Measurements from ENCODE around the gene XYLB. TPM values are rescaled to one million over a fixed set of nuclear protein-coding genes. Genes with fewer than 3 reads are reported as not detected.

The XYLB gene
- total RNA-seq, 5 donors from 2014 or later (not counting 1 experiment from before 2014, with no cell fraction given): 0.59 to 1.9 (median 1.0) TPM

- no peak overlapping the region for H3K27ac Mint-ChIP-seq
- DNase-seq (no peak), ATAC-seq (replicated peaks in 1 of 4) (no peak)
- H3K4me1 Mint-ChIP-seq: no peaks in the 10 kb centered on the region
- Histone ChIP-seq H3K27ac (ENCODE audit: low read length) (no peak overlapping the region), H3K36me3 (ENCODE audit: control insufficient read depth in 2 of 2, extremely low read depth in 1 of 2, insufficient read depth in 1 of 2, low read length in 1 of 2) (no peaks in the 10 kb centered on the region), H3K9me3 (no peaks in the 10 kb centered on the region), H3K4me1 (ENCODE audit: control insufficient read depth in 1 of 2, extremely low read depth in 1 of 2, insufficient read depth in 2 of 2, low read length in 2 of 2) (no peaks in the 10 kb centered on the region), H3K27me3 (replicated peaks in 1 of 2; ENCODE audit: control insufficient read depth in 2 of 2, extremely low read depth in 1 of 2, insufficient read depth in 2 of 2, low read length in 1 of 2) (peaks cover 0 to 15% of the 10 kb centered on the region in 2 experiments), H3K4me3 (ENCODE audit: control insufficient read depth in 1 of 2, extremely low read depth in 1 of 2, low read length in 1 of 2) (no peak overlapping the region)
- POLR2A ChIA-PET: no interaction called here
- peaks cover 0 to 3% (median 0%) of the 10 kb centered on the region in 3 donors for H3K9me3 Mint-ChIP-seq
- H3K4me3 Mint-ChIP-seq: no peak overlapping the region
- WGBS (ENCODE audit: insufficient coverage): 83% methylated on average over 6 of the region's 9 CpGs
- H3K36me3 Mint-ChIP-seq: peaks cover 4% of the 10 kb centered on the region
- CTCF ChIA-PET: no interaction called here
- peaks cover 5 to 13% of the 10 kb centered on the region in 2 donors for H3K27me3 Mint-ChIP-seq
These were observed 38.1 kb upstream of the XYLB start for GRCh38 chr3:38308456-38308855.

GRCh38 chr3:38311476-38311875, 35.1 kb upstream of the XYLB start:
- Mint-ChIP-seq H3K9me3 (no peaks in the 10 kb centered on the region), H3K36me3 (no peaks in the 10 kb centered on the region), H3K4me3 (no peak overlapping the region), H3K27me3 (peaks cover 0 to 7% of the 10 kb centered on the region in 2 donors), H3K4me1 (no peaks in the 10 kb centered on the region), H3K27ac (no peak overlapping the region)
- H3K4me1 ChIP-seq (ENCODE audit: control insufficient read depth in 1 of 2, extremely low read depth in 1 of 2, insufficient read depth in 2 of 2, low read length in 2 of 2): no peaks in the 10 kb centered on the region
- H3K9me3 ChIP-seq: no peaks in the 10 kb centered on the region
- ChIA-PET CTCF (no interaction called here), POLR2A (no interaction called here)
- no peaks in the 10 kb centered on the region for H3K36me3 ChIP-seq (ENCODE audit: control insufficient read depth in 2 of 2, extremely low read depth in 1 of 2, insufficient read depth in 1 of 2, low read length in 1 of 2)
- peaks cover 0 to 12% of the 10 kb centered on the region in 2 experiments for H3K27me3 ChIP-seq (replicated peaks in 1 of 2; ENCODE audit: control insufficient read depth in 2 of 2, extremely low read depth in 1 of 2, insufficient read depth in 2 of 2, low read length in 1 of 2)
- no peak for ATAC-seq (replicated peaks in 1 of 4)
- no peak overlapping the region for H3K4me3 ChIP-seq (ENCODE audit: control insufficient read depth in 1 of 2, extremely low read depth in 1 of 2, low read length in 1 of 2)
- 86% methylated on average over 1 of the region's 1 CpG for WGBS (ENCODE audit: insufficient coverage)
- no peak for DNase-seq
- H3K27ac ChIP-seq (ENCODE audit: low read length): no peak overlapping the region

- ChIA-PET POLR2A (no interaction called here), CTCF (no interaction called here)
- Mint-ChIP-seq H3K27ac (no peak overlapping the region), H3K4me1 (no peaks in the 10 kb centered on the region), H3K27me3 (peaks cover 0 to 7% of the 10 kb centered on the region in 2 donors), H3K4me3 (no peak overlapping the region), H3K36me3 (no peaks in the 10 kb centered on the region), H3K9me3 (no peaks in the 10 kb centered on the region)
- Histone ChIP-seq H3K4me1 (ENCODE audit: control insufficient read depth in 1 of 2, extremely low read depth in 1 of 2, insufficient read depth in 2 of 2, low read length in 2 of 2) (no peaks in the 10 kb centered on the region), H3K9me3 (no peaks in the 10 kb centered on the region), H3K36me3 (ENCODE audit: control insufficient read depth in 2 of 2, extremely low read depth in 1 of 2, insufficient read depth in 1 of 2, low read length in 1 of 2) (no peaks in the 10 kb centered on the region), H3K4me3 (ENCODE audit: control insufficient read depth in 1 of 2, extremely low read depth in 1 of 2, low read length in 1 of 2) (no peak overlapping the region), H3K27me3 (replicated peaks in 1 of 2; ENCODE audit: control insufficient read depth in 2 of 2, extremely low read depth in 1 of 2, insufficient read depth in 2 of 2, low read length in 1 of 2) (peaks cover 0 to 8% of the 10 kb centered on the region in 2 experiments), H3K27ac (ENCODE audit: low read length) (no peak overlapping the region)
- no CpG with 5 or more reads among the region's 2 CpGs for WGBS (ENCODE audit: insufficient coverage)
- DNase-seq (no peak), ATAC-seq (replicated peaks in 1 of 4) (no peak)
These were observed 34.6 kb upstream of the XYLB start for GRCh38 chr3:38311941-38312340.

GRCh38 chr3:38312356-38312755, 34.2 kb upstream of the XYLB start:
- Histone ChIP-seq H3K27ac (ENCODE audit: low read length) (no peak overlapping the region), H3K27me3 (replicated peaks in 1 of 2; ENCODE audit: control insufficient read depth in 2 of 2, extremely low read depth in 1 of 2, insufficient read depth in 2 of 2, low read length in 1 of 2) (peaks cover 0 to 4% of the 10 kb centered on the region in 2 experiments), H3K36me3 (ENCODE audit: control insufficient read depth in 2 of 2, extremely low read depth in 1 of 2, insufficient read depth in 1 of 2, low read length in 1 of 2) (no peaks in the 10 kb centered on the region), H3K4me1 (ENCODE audit: control insufficient read depth in 1 of 2, extremely low read depth in 1 of 2, insufficient read depth in 2 of 2, low read length in 2 of 2) (no peaks in the 10 kb centered on the region), H3K4me3 (ENCODE audit: control insufficient read depth in 1 of 2, extremely low read depth in 1 of 2, low read length in 1 of 2) (no peak overlapping the region), H3K9me3 (no peaks in the 10 kb centered on the region)
- no peaks in the 10 kb centered on the region for H3K4me1 Mint-ChIP-seq
- 71% methylated on average over 1 of the region's 3 CpGs for WGBS (ENCODE audit: insufficient coverage)
- ChIA-PET POLR2A (no interaction called here), CTCF (no interaction called here)
- no peaks in the 10 kb centered on the region for H3K9me3 Mint-ChIP-seq
- no peaks in the 10 kb centered on the region for H3K36me3 Mint-ChIP-seq
- peaks cover 0 to 7% of the 10 kb centered on the region in 2 donors for H3K27me3 Mint-ChIP-seq
- H3K4me3 Mint-ChIP-seq: no peak overlapping the region
- no peak for ATAC-seq (replicated peaks in 1 of 4)
- no peak for DNase-seq
- no peak overlapping the region for H3K27ac Mint-ChIP-seq

GRCh38 chr3:38313263-38313662, 33.3 kb upstream of the XYLB start:
- H3K4me3 Mint-ChIP-seq: no peak overlapping the region
- H3K9me3 ChIP-seq: no peaks in the 10 kb centered on the region
- peaks cover 0 to 5% of the 10 kb centered on the region in 2 donors for H3K27me3 Mint-ChIP-seq
- H3K9me3 Mint-ChIP-seq: no peaks in the 10 kb centered on the region
- ATAC-seq (replicated peaks in 1 of 4) (no peak), DNase-seq (no peak)
- ChIA-PET CTCF (no interaction called here), POLR2A (no interaction called here)
- H3K27ac ChIP-seq (ENCODE audit: low read length): no peak overlapping the region
- no peaks in the 10 kb centered on the region for H3K36me3 Mint-ChIP-seq
- peaks cover 0 to 3% of the 10 kb centered on the region in 2 experiments for H3K27me3 ChIP-seq (replicated peaks in 1 of 2; ENCODE audit: control insufficient read depth in 2 of 2, extremely low read depth in 1 of 2, insufficient read depth in 2 of 2, low read length in 1 of 2)
- no peaks in the 10 kb centered on the region for H3K4me1 ChIP-seq (ENCODE audit: control insufficient read depth in 1 of 2, extremely low read depth in 1 of 2, insufficient read depth in 2 of 2, low read length in 2 of 2)
- 80% methylated on average over 4 of the region's 5 CpGs for whole genome bisulfite sequencing (ENCODE audit: insufficient coverage)
- H3K4me3 ChIP-seq (ENCODE audit: control insufficient read depth in 1 of 2, extremely low read depth in 1 of 2, low read length in 1 of 2): no peak overlapping the region
- no peaks in the 10 kb centered on the region for H3K4me1 Mint-ChIP-seq
- no peak overlapping the region for H3K27ac Mint-ChIP-seq
- H3K36me3 ChIP-seq (ENCODE audit: control insufficient read depth in 2 of 2, extremely low read depth in 1 of 2, insufficient read depth in 1 of 2, low read length in 1 of 2): no peaks in the 10 kb centered on the region

- H3K4me1 Mint-ChIP-seq: no peaks in the 10 kb centered on the region
- no peak overlapping the region for H3K27ac ChIP-seq (ENCODE audit: low read length)
- POLR2A ChIA-PET: no interaction called here
- no peaks in the 10 kb centered on the region for H3K9me3 Mint-ChIP-seq
- H3K36me3 ChIP-seq (ENCODE audit: control insufficient read depth in 2 of 2, extremely low read depth in 1 of 2, insufficient read depth in 1 of 2, low read length in 1 of 2): no peaks in the 10 kb centered on the region
- no peaks in the 10 kb centered on the region for H3K36me3 Mint-ChIP-seq
- CTCF ChIA-PET: no interaction called here
- H3K27ac Mint-ChIP-seq: no peak overlapping the region
- H3K9me3 ChIP-seq: no peaks in the 10 kb centered on the region
- H3K27me3 Mint-ChIP-seq: peaks cover 0 to 2% of the 10 kb centered on the region in 2 donors
- 72% methylated on average over 4 of the region's 11 CpGs for WGBS (ENCODE audit: insufficient coverage)
- no peak overlapping the region for H3K4me3 ChIP-seq (ENCODE audit: control insufficient read depth in 1 of 2, extremely low read depth in 1 of 2, low read length in 1 of 2)
- DNase-seq (peak in 1 of 35 experiments; percentile 3), ATAC-seq (replicated peaks in 1 of 4) (no peak)
- H3K4me1 ChIP-seq (ENCODE audit: control insufficient read depth in 1 of 2, extremely low read depth in 1 of 2, insufficient read depth in 2 of 2, low read length in 2 of 2): no peaks in the 10 kb centered on the region
- H3K27me3 ChIP-seq (replicated peaks in 1 of 2; ENCODE audit: control insufficient read depth in 2 of 2, extremely low read depth in 1 of 2, insufficient read depth in 2 of 2, low read length in 1 of 2): peaks cover 0 to 3% of the 10 kb centered on the region in 2 experiments
- H3K4me3 Mint-ChIP-seq: no peak overlapping the region
These were observed 32.9 kb upstream of the XYLB start for GRCh38 chr3:38313695-38314094.

GRCh38 chr3:38314112-38314763, 32.3 kb upstream of the XYLB start:
- ChIA-PET CTCF (no interaction called here), POLR2A (no interaction called here)
- Mint-ChIP-seq H3K9me3 (no peaks in the 10 kb centered on the region), H3K4me3 (no peak overlapping the region), H3K36me3 (no peaks in the 10 kb centered on the region), H3K27me3 (no peaks in the 10 kb centered on the region), H3K27ac (no peak overlapping the region), H3K4me1 (no peaks in the 10 kb centered on the region)
- no peaks in the 10 kb centered on the region for H3K4me1 ChIP-seq (ENCODE audit: control insufficient read depth in 1 of 2, extremely low read depth in 1 of 2, insufficient read depth in 2 of 2, low read length in 2 of 2)
- ATAC-seq (replicated peaks in 1 of 4) (no peak), DNase-seq (no peak)
- no peak overlapping the region for H3K4me3 ChIP-seq (ENCODE audit: control insufficient read depth in 1 of 2, extremely low read depth in 1 of 2, low read length in 1 of 2)
- no peak overlapping the region for H3K27ac ChIP-seq (ENCODE audit: low read length)
- peaks cover 0 to 6% of the 10 kb centered on the region in 2 experiments for H3K27me3 ChIP-seq (replicated peaks in 1 of 2; ENCODE audit: control insufficient read depth in 2 of 2, extremely low read depth in 1 of 2, insufficient read depth in 2 of 2, low read length in 1 of 2)
- no peaks in the 10 kb centered on the region for H3K36me3 ChIP-seq (ENCODE audit: control insufficient read depth in 2 of 2, extremely low read depth in 1 of 2, insufficient read depth in 1 of 2, low read length in 1 of 2)
- no peaks in the 10 kb centered on the region for H3K9me3 ChIP-seq
- 48% methylated on average over 2 of the region's 4 CpGs for WGBS (ENCODE audit: insufficient coverage)
